Measurements from ENCODE around the gene SLC22A25. TPM values are rescaled to one million over a fixed set of nuclear protein-coding genes. Genes with fewer than 3 reads are reported as not detected.

Gene SLC22A25
- total and polyA plus RNA-seq, 2 of the 13 experiments (the other 11 are each of a cell fraction or from before 2014, with no cell fraction given), result 0.18 to 0.42 TPM

GRCh38 chr11:63248966-63249365 is 5.6 kb upstream of the SLC22A25 start:
- in situ Hi-C loops (cut with HindIII; ENCODE audit: extremely low pct_ligation_motif_present, low pct_unique_long_range_greater_than_20kb) (no loop called here), intact Hi-C loops (cut with micrococcal nuclease; ENCODE audit: unreplicated experiment) (no loop called here)
- H3K79me2 ChIP-seq (ENCODE audit: insufficient read depth, low read length), result no peaks in the 10 kb centered on the region
- H3K9me3 ChIP-seq (ENCODE audit: low read length), result no peaks in the 10 kb centered on the region
- H3K4me1 ChIP-seq (ENCODE audit: insufficient read depth, low read length), result peaks cover 99% of the 10 kb centered on the region
- no peak overlapping the region for H3K4me3 ChIP-seq (replicated peaks in 1 of 3; ENCODE audit: insufficient read depth in 1 of 3, low read depth in 2 of 3, low read length in 3 of 3)
- WGBS (ENCODE audit: low lambda C conversion rate), result 94% methylated on average over 3 of the region's 3 CpGs
- ChIA-PET POLR2A (interaction anchor here (0.8 to 2.1 kb wide), 3 partner anchors 8 to 22 kb away, joined by 3 to 6 read pairs (median 5); no protein-coding TSS in a partner anchor), CTCF (ENCODE audit: low intra/inter-chr PET ratio, low total read pairs) (no interaction called here)
- ATAC-seq, result no peak
- no peak for TF ChIP-seq ZBTB49 (CRISPR knock-in tag; IDR thresholded peaks at IDR 0.05; ENCODE audit: borderline replicate concordance)
- TF ChIP-seq PAWR (CRISPR knock-in tag; IDR thresholded peaks at IDR 0.05; ENCODE audit: borderline replicate concordance), result no peak
- no peak for TF ChIP-seq RXRA (CRISPR knock-in tag; IDR thresholded peaks at IDR 0.05)
- no peak for TF ChIP-seq PRMT3 (CRISPR knock-in tag; IDR thresholded peaks at IDR 0.05; ENCODE audit: borderline replicate concordance, low read depth)
- TF ChIP-seq ZBTB39 (CRISPR knock-in tag; IDR thresholded peaks at IDR 0.05), result no peak
- TF ChIP-seq NRL (CRISPR knock-in tag; IDR thresholded peaks at IDR 0.05; ENCODE audit: borderline replicate concordance), result no peak
- no peak for TF ChIP-seq NR3C1 (CRISPR knock-in tag; IDR thresholded peaks at IDR 0.05)
- no peak for TF ChIP-seq JUN (CRISPR knock-in tag; IDR thresholded peaks at IDR 0.05)
- TF ChIP-seq CBX2 (IDR thresholded peaks at IDR 0.05; ENCODE audit: low read depth, low read length), result no peak
- TF ChIP-seq CBX2 (CRISPR knock-in tag; IDR thresholded peaks at IDR 0.05; ENCODE audit: low read depth), result no peak
- no peak for TF ChIP-seq ARHGAP35 (CRISPR knock-in tag; IDR thresholded peaks at IDR 0.05; ENCODE audit: borderline replicate concordance)
- no peaks in the 10 kb centered on the region for H4K20me1 ChIP-seq (ENCODE audit: insufficient read depth, low read length)
- H2AFZ ChIP-seq (ENCODE audit: low read length), result no peak overlapping the region
- H3K9ac ChIP-seq (ENCODE audit: insufficient read depth, low read depth, low read length), result no peak overlapping the region
- H3K36me3 ChIP-seq (replicated peaks in 1 of 2; ENCODE audit: control insufficient read depth in 1 of 2, insufficient read depth in 2 of 2, low read length in 2 of 2), result no peaks in the 10 kb centered on the region
- no peak for FAIRE-seq
- no peak overlapping the region for H3K4me2 ChIP-seq (ENCODE audit: low read depth, low read length)
- H3K27me3 ChIP-seq (ENCODE audit: control insufficient read depth in 1 of 2, insufficient read depth in 2 of 2, low read length in 2 of 2), result no peaks in the 10 kb centered on the region
- no peak for DNase-seq (ENCODE audit: low spot score)
- peak overlapping the region; percentile 93 for H3K27ac ChIP-seq (ENCODE audit: extremely low read length, insufficient read depth, low read length)
- BruUV-seq (replicated peaks), result no TSS peak

All from HepG2 (cell line).